GM18519 (cell line): ENCODE results near the gene DSCAM.

Experiments
- ATAC-seq: cut with Tn5 transposase; IDR thresholded peaks from one replicate; pipeline ENCODE4 v1.9.1; 2021; ENCODE audit warnings: mild to moderate bottlenecking, moderate library complexity; ENCODE audit not compliant: unreplicated experiment, low FRiP score

The DSCAM gene

GRCh38 chr21:40714536-40714935, 132.4 kb downstream of the DSCAM start:
- ATAC-seq: no peak

- no peak for ATAC-seq
Observed at GRCh38 chr21:40707656-40708244, 139.2 kb downstream of the DSCAM start.

- ATAC-seq: no peak
Observed at GRCh38 chr21:40706806-40707655, 139.9 kb downstream of the DSCAM start.

GRCh38 chr21:40706176-40706575, 140.8 kb downstream of the DSCAM start:
- no peak for ATAC-seq

GRCh38 chr21:40704141-40704540, 142.8 kb downstream of the DSCAM start:
- ATAC-seq: no peak

GRCh38 chr21:40699366-40699765, 147.6 kb downstream of the DSCAM start:
- ATAC-seq: no peak

GRCh38 chr21:40696246-40696645, 150.7 kb downstream of the DSCAM start:
- ATAC-seq: no peak

GRCh38 chr21:40689840-40690360, 157.1 kb downstream of the DSCAM start:
- no peak for ATAC-seq

GRCh38 chr21:40689217-40689616, 157.7 kb downstream of the DSCAM start:
- ATAC-seq: no peak

GRCh38 chr21:40688106-40688864, 158.7 kb downstream of the DSCAM start:
- no peak for ATAC-seq

- ATAC-seq: no peak
Observed at GRCh38 chr21:40687625-40688024, 159.3 kb downstream of the DSCAM start.

- ATAC-seq: no peak
Observed at GRCh38 chr21:40686526-40686925, 160.4 kb downstream of the DSCAM start.

- ATAC-seq: no peak
Observed at GRCh38 chr21:40685141-40685540, 161.8 kb downstream of the DSCAM start.

- no peak for ATAC-seq
Observed at GRCh38 chr21:40684726-40685125, 162.2 kb downstream of the DSCAM start.

GRCh38 chr21:40683349-40683748, 163.6 kb downstream of the DSCAM start:
- ATAC-seq: no peak

- ATAC-seq: no peak
Observed at GRCh38 chr21:40681164-40681859, 165.6 kb downstream of the DSCAM start.

- no peak for ATAC-seq
Observed at GRCh38 chr21:40680311-40680710, 166.6 kb downstream of the DSCAM start.

GRCh38 chr21:40678681-40679284, 168.2 kb downstream of the DSCAM start:
- ATAC-seq: no peak

- no peak for ATAC-seq
Observed at GRCh38 chr21:40675017-40675416, 171.9 kb downstream of the DSCAM start.

GRCh38 chr21:40672602-40673001, 174.4 kb downstream of the DSCAM start:
- ATAC-seq: no peak
